ENCODE results near the gene SMDT1.
"Not testable (repeated sequence)": the region's sequence is repeated elsewhere in the genome, so short reads cannot be mapped to it uniquely, and the experiment has no call there.

The SMDT1 gene

DNA sequence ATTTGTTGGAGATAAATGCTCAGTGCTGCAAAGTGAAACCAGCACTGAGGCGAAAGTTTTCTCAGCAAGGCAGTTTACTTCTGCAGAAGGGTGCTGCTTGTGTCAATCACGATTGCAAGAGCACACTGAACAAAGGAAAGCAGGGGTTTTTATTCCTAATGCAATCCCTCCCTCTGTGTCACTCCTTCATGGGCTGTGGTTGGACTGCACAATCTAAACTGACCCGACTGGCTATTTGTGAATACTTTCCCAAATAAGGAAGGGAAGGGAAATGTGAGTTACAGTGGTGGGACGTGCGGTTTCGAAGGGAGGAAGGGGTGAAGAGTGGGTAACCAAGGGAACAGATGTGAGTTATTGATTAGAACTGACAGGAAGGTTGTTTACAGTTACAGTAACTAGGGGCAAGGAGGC, 35.9 kb downstream of the SMDT1 start:
- DNase-seq, result not testable (repeated sequence)

DNA sequence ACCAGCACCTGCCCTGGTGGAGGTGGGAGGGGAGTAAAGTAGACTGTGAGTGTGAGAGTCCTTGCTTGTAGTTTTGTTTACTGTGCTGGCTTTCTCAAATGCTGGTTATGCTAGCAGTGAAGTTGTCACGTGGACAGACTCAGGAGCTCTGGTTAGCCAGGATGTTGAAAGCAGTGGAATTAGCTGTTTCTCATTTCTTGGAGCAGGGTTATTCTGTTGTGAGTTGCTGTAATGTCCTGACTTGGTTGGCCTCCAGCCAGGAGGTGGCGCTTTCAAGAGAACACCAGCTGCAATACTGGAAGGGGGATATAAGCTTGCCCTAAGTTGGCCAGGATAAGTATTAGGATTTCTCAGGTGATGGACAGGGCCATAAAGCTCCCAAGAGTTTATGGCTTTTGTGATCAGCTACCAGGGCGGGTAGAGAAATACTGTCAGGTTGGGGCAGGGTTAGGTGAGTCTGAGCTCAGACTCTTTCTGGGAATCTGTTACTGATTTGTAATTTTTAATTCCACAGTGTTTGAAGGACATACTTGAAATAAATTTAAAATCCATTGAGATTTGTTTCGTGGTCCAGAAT, 37.4 kb downstream of the SMDT1 start:
- no peak for DNase-seq

DNA sequence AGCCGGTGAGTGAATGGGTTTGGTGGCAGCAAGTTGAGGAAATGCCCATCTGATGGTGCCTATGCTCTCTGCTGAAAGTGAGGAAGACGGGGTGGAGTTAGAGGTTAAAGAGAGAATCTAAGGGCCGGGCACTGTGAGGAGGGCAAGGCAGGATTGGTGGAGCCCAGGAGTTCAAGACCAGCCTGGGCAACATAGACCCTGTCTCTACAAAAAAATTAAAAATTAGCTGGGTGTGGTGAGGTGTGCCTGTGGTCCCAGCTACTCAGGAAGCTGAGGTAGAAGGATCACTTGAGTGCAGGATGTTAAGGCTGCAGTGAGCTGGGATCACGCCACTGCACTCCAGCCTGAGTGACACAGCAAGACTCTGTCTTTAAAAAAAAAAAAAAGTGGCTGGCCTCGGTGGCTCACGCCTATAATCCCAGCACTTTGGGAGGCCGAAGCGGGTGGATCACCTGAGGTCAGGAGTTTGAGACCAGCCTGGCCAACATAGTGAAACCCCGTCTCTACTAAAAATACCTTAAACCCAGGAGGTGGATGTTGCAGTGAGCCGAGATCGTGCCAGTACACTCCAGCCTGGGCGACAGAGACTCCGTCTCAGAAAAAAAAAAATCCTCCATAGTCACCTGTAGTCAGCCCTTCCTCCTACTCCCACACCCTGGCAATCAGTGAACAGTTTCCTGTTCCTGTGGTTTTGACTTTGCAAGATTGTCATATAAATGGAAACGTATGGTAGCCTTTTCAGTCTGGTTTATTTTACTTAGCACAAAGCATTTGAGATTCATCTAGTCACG, 40.9 kb downstream of the SMDT1 start:
- DNase-seq, result peak; percentile 35

DNA sequence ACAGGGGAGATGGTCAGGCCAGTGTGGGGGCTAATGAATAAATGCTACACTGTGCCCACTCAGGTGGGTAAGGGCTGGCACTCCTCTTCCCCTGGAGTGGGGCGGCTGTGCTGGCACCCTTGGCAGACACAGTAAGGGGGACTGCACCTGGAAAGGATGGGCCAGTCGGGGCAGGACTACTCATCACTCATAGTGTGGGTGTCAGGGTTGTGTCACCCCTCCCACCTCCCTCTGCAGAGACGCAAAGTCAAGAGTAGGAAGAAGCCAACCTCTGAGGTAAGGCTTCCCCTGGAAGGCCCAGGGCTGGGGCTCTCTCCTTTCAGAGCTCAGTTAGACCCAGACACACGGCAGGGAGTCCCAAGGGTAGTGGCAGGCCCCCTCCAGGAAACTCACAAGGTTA, 44.0 kb downstream of the SMDT1 start:
- not testable (repeated sequence) for DNase-seq

DNA sequence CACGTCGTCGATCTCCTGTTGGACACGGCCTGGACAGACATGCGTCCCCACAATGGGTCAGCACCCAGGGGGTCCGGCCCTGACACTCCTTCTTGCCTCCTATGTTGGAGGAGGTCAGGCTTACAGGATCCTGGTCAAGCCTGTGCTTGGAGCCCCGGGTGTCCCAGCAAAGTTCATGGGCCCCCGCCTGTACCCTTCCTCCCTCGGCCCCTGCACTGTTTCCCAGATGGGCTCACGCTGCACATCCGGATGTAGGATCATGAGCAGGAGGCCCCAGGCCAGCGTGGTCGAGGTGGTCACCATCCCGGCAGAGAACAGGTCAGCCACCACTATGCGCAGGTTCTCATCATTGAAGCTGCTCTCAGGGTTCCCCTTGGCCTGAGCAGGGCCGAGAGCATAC, 48.1 kb downstream of the SMDT1 start:
- DNase-seq, result no peak

DNA sequence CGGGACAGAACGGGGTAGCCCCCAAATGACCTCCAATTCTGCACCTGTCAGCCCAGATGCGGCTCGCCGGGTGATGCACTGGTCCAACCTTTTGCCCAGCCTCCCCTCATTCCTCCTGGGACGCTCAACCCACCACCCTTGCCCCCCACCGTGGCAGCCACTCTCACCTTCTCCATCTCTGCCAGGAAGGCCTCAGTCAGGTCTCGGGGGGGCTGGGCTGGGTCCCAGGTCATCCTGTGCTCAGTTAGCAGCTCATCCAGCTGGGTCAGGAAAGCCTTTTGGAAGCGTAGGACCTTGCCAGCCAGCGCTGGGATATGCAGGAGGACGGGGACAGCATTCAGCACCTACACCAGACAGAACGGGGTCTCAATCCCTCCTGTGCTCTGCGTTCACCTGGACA, 48.5 kb downstream of the SMDT1 start:
- DNase-seq, result not testable (repeated sequence)

DNA sequence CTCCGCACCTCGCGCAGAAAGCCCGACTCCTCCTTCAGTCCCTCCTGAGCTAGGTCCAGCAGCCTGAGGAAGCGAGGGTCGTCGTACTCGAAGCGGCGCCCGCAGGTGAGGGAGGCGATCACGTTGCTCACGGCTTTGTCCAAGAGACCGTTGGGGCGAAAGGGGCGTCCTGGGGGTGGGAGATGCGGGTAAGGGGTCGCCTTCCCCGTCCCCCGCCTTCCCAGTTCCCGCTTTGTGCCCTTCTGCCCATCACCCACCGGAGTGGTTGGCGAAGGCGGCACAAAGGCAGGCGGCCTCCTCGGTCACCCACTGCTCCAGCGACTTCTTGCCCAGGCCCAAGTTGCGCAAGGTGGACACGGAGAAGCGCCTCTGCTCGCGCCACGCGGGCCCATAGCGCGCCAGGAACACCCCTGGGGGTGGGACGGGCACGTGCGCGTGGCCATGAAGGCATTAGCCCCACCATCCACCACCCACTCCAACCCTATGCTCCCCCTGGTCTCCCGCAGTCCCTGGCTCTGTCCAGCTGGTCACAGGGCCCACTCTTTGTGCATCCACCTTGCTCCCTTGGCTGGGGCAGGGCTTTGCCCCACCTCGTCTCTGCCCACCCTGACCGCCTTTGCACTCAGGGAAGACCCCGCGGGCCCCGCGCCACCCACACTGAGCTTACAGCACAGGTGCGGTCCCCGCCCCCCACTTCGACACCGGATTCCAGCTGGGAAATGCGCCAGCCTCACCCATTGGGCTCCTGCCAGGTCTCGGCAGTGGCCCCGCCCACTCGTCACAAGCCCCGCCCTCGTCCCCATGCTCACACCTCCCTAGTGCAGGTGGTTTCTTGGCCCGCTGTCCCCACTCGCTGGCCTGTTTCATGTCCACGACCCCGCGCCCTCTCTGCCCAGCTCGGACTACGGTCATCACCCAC, 49.5 kb downstream of the SMDT1 start:
- not testable (repeated sequence) for DNase-seq

DNA sequence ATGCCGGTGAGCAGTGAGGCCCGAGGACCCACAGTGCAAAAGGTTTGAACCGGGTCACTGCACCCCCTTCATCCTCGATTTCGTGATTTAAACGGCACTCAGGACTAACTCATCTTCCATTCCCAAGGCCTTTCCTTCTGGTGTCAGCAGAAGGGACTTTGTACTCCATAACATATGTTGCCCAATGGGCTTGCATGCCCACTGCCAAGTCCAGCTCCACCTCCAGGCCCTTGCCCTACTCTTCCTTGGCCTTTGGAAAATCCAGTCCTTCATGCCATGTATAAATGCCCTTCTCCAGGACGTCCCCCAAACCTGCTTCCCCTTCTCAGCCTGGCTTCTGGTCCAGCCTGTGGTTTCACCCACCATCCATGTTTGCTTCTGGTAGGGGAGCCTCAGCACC, 50.7 kb downstream of the SMDT1 start:
- DNase-seq, result not testable (repeated sequence)

DNA sequence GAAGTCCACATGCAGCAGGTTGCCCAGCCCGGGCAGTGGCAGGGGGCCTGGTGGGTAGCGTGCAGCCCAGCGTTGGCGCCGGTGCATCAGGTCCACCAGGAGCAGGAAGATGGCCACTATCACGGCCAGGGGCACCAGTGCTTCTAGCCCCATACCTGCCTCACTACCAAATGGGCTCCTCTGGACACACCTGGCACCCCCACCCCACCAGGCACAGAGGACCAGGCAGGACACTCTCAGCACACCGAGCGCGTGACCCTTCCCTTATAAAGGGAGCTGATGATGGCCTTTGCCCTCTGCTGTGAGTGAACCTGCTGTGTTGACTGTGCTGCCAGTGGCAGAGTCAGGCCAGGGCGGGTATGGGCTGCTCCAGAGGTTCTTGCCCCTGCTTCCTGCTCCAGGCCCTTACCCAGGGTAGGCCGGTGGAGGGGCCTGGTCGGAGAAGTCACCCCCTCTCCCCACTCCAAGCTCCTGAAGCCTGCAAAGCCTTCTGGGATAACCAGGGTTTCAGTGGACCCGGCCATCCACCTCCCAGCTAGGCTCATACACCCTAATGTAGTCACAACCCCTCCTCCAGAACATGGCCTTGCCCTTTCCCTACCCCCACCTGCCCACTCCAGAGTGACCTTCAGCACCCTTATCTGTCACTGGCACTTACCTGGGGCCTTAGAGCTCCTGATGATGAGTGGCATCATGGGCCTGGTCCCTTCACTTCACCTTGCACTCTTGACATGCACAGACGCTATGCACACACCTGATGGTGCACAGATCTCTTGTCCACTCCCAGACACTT, 51.3 kb downstream of the SMDT1 start, which contains the start of gene CYP2D6:
Gene CYP2D6, minus strand, starts transcription at position 172 of the 793 bp plus-strand sequence. Its CDS starts 19 bp downstream, at position 153.
- DNase-seq, result not testable (repeated sequence)

DNA sequence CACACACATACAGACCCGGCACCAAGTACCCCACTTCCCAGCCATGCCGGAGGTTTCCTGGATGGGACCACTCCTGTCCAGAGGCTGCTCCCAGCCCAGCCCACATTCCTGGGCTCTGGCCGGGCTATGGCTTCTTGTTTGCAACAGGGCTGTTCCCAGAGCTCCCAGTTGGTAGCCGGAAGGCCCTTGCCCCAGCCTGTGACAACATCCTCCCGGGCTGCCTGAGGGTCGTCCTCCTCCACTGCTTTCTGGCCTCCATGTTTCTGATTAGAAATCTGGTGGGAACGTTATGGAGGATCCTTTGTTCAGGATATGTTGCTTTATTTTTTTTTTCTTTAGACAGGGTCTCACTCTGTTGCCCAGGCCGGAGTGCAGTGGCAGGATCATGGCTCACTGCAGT, 52.1 kb downstream of the SMDT1 start:
- DNase-seq, result no peak

DNA sequence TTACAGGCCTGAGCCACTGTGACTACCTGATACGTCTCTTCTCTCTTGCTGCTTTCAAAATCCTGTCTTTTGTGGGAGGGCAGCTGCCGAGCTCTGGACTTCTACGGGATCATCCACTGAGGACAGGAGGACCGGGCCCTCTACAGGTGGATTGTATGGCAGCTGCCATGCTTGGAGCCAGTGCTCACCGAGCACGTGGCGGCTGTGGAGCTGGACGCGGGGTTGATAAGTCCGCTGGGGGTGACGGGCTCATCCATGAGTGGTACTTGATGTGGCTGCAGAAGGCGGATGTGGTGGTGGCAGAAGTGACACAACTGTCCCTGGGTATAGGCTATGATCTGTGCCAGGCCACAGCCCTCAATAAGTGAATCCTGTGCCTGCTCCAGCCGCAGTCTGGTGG, 53.0 kb downstream of the SMDT1 start:
- DNase-seq, result no peak

Data from stimulated activated naive CD4-positive, alpha-beta T cell treated with Interleukin-2 at 50 U/mL for 16 hours (primary cell).